K562 (cell line): ENCODE data around the gene RIC8B. TPM values are rescaled to one million over a fixed set of nuclear protein-coding genes. Genes with fewer than 3 reads are reported as not detected.

Source experiments
- BRCA1 ChIP-seq, 2 experiments: fragments of 450-650 bp in 1 of 2; sonication (generic) in 1 of 2; formaldehyde crosslinking in 1 of 2; IDR thresholded peaks; 2 replicates each; pipeline versions ENCODE4 v1.5.0 to v1.6.1; 2017 to 2020; ENCODE audit warnings: mild to moderate bottlenecking in 1 of 2, missing genetic modification reagents in 1 of 2
- CXXC5 ChIP-seq: fragments of 250-450 bp; sonication (Bioruptor Pico); IDR thresholded peaks from 2 replicates; pipeline ENCODE4 v1.8.0; 2022; ENCODE audit warnings: inconsistent platforms, mild to moderate bottlenecking, moderate library complexity
- E2F5 ChIP-seq: sonication (generic); formaldehyde crosslinking; IDR thresholded peaks from 2 replicates; pipeline ENCODE4 v1.8.0; 2022; ENCODE audit warnings: mild to moderate bottlenecking, missing genetic modification reagents
- ERF ChIP-seq: fragments of 450-650 bp; formaldehyde crosslinking; IDR thresholded peaks from 2 replicates; pipeline ENCODE4 v1.4.0; 2020; ENCODE audit warnings: mild to moderate bottlenecking, mixed read lengths
- FIP1L1 ChIP-seq: fragments of 200-400 bp; formaldehyde crosslinking; IDR thresholded peaks from 2 replicates; pipeline ENCODE4 v1.6.1; 2018; ENCODE audit warnings: mild to moderate bottlenecking, low read depth, low read length; ENCODE audit not compliant: poor library complexity, severe bottlenecking
- GTF2E2 ChIP-seq: fragments of 200-800 bp; sonication (Bioruptor generic); IDR thresholded peaks from 2 replicates; pipeline ENCODE4 v1.6.1; 2016; ENCODE audit warnings: missing genetic modification characterization, missing compliant biosample characterization
- HOXB6 ChIP-seq: fragments of 250-450 bp; sonication (Bioruptor Pico); IDR thresholded peaks from 2 replicates; pipeline ENCODE4 v1.5.1; 2022; ENCODE audit warnings: mild to moderate bottlenecking, borderline replicate concordance
- KAT2B ChIP-seq: IDR thresholded peaks from one replicate; pipeline ENCODE4 v1.6.1; 2012; ENCODE audit warnings: low read depth, mild to moderate bottlenecking, control low read depth, inconsistent platforms, low read length, moderate library complexity
- MYBL2 ChIP-seq, 2 experiments: fragments of 450-650 bp in 1 of 2; sonication (generic) in 1 of 2; formaldehyde crosslinking in 1 of 2; IDR thresholded peaks; 2 replicates each; pipeline versions ENCODE4 v1.6.1 to v1.8.1; 2017 to 2022; ENCODE audit warnings: borderline replicate concordance in 1 of 2, inconsistent platforms in 1 of 2, low read depth in 1 of 2, mild to moderate bottlenecking in 1 of 2, missing genetic modification reagents in 1 of 2, moderate library complexity in 1 of 2
- NCOR1 ChIP-seq: fragments of 450-650 bp; IDR thresholded peaks from 2 replicates; pipeline ENCODE4 v1.6.1; 2016; ENCODE audit warnings: mild to moderate bottlenecking, moderate library complexity
- NR2C1 ChIP-seq, 2 experiments: fragments of 450-650 bp; IDR thresholded peaks; 2 replicates each; pipeline ENCODE4 v1.6.1; 2017; ENCODE audit warnings: mild to moderate bottlenecking in 2 of 2, antibody characterized with exemption in 1 of 2, inconsistent platforms in 1 of 2, missing compliant biosample characterization in 1 of 2, missing genetic modification characterization in 1 of 2
- PHTF2 ChIP-seq: fragments of 250-450 bp; sonication (Bioruptor Pico); IDR thresholded peaks from 2 replicates; pipeline ENCODE4 v1.5.0; 2021; ENCODE audit warnings: mild to moderate bottlenecking
- RFX1 ChIP-seq: fragments of 450-650 bp; IDR thresholded peaks from 2 replicates; pipeline ENCODE4 v1.6.1; 2016; ENCODE audit warnings: mild to moderate bottlenecking, moderate library complexity
- ZBTB11 ChIP-seq, 3 experiments: fragments of 200-800 bp in 1 of 3; fragments of 250-450 bp in 1 of 3; fragments of 450-650 bp in 1 of 3; sonication (Bioruptor Pico) in 1 of 3; sonication (Bioruptor generic) in 1 of 3; formaldehyde crosslinking in 1 of 3; IDR thresholded peaks; 2 replicates each; pipeline versions ENCODE4 v1.6.1 to v1.8.0; 2016 to 2022; ENCODE audit warnings: mild to moderate bottlenecking in 2 of 3, missing genetic modification characterization in 2 of 3, missing compliant biosample characterization in 1 of 3, moderate library complexity in 1 of 3
- ZBTB2 ChIP-seq: fragments of 450-650 bp; IDR thresholded peaks from 2 replicates; pipeline ENCODE4 v1.6.1; 2016; ENCODE audit warnings: antibody characterized with exemption
- ZHX1 ChIP-seq: fragments of 150-350 bp; conservative IDR thresholded peaks from 2 replicates; pipeline ENCODE4 v1.6.1; 2014; ENCODE audit warnings: low read length
- ZNF3 ChIP-seq: fragments of 250-450 bp; sonication (Bioruptor Pico); IDR thresholded peaks from 2 replicates; pipeline ENCODE4 v1.5.0; 2021; ENCODE audit warnings: mild to moderate bottlenecking, moderate library complexity
- ZNF785 ChIP-seq: fragments of 250-450 bp; sonication (Bioruptor Pico); IDR thresholded peaks from 2 replicates; pipeline ENCODE4 v1.4.0; 2020; ENCODE audit warnings: mild to moderate bottlenecking
- polyA plus RNA-seq, 8 experiments: library from polyadenylated mRNA; depleted of rRNA in 4 of 8; stranded (reverse) in 5 of 8; unstranded in 3 of 8; fragments of >200 nt; fragmentation: Nextera tagmentation in 2 of 8; fragmentation: Illumina TruSeq in 1 of 8; extraction: Ambion mirVana in 2 of 8; extraction: Trizol in 1 of 8; gene quantifications; 2 replicates each; pipeline versions ENCODE4 v1.2.1 to v1.2.3, GENCODE V29; 2011 to 2014; ENCODE audit warnings: inconsistent platforms in 1 of 8, missing spikeins in 1 of 8
- total RNA-seq, 7 experiments: library from RNA; depleted of rRNA in 6 of 7; stranded (reverse); fragments of >200 nt in 6 of 7; fragmentation: Illumina TruSeq in 2 of 7; extraction: Trizol in 2 of 7; gene quantifications; 2 replicates each; pipeline versions ENCODE4 v1.2.1 to v1.2.3, GENCODE V29; 2011 to 2021; ENCODE audit warnings: low replicate concordance in 1 of 7

The RIC8B gene
- total and polyA plus RNA-seq, 9 of the 15 experiments (the other 6 are each of a cell fraction or from before 2014, with no cell fraction given): 0.92 to 8.1 (median 4.8) TPM

GRCh38 chr12:106774808-106775524 lies 484 bp downstream of the RIC8B start (continued):
- TF ChIP-seq HOXB6 (CRISPR knock-in tag): no peak
- TF ChIP-seq NR2C1 (IDR thresholded peaks at IDR 0.05): no peak
- TF ChIP-seq NR2C1 (tag; IDR thresholded peaks at IDR 0.05): 0 out of 2 replicates have a peak, but pooled peaks have one; percentile 16
- no peak for TF ChIP-seq E2F5 (CRISPR knock-in tag)
- TF ChIP-seq KAT2B: no peak
- TF ChIP-seq ERF: 0 out of 2 replicates have a peak, but pooled peaks have one; percentile 0
- no peak for TF ChIP-seq MYBL2 (IDR thresholded peaks at IDR 0.05; ENCODE audit: low read depth)
- TF ChIP-seq MYBL2 (CRISPR knock-in tag; IDR thresholded peaks at IDR 0.05; ENCODE audit: borderline replicate concordance): no peak
- TF ChIP-seq RFX1: no peak
- TF ChIP-seq CXXC5: 0 out of 2 replicates have a peak, but pooled peaks have one; percentile 3
- TF ChIP-seq ZHX1: no peak
- no peak for TF ChIP-seq PHTF2 (CRISPR knock-in tag)
- no peak for TF ChIP-seq ZNF3 (CRISPR knock-in tag)
- no peak for TF ChIP-seq BRCA1 (IDR thresholded peaks at IDR 0.05)
- no peak for TF ChIP-seq BRCA1 (CRISPR knock-in tag; IDR thresholded peaks at IDR 0.05)
- no peak for TF ChIP-seq ZBTB2
- no peak for TF ChIP-seq GTF2E2 (tag)
- no peak for TF ChIP-seq NCOR1
- TF ChIP-seq FIP1L1: peak; percentile 7
- no peak for TF ChIP-seq ZBTB11 (CRISPR knock-in tag; IDR thresholded peaks at IDR 0.05)
- TF ChIP-seq ZNF785 (CRISPR knock-in tag): no peak
